Measurements from ENCODE around the gene TSPAN10. TPM values are rescaled to one million over a fixed set of nuclear protein-coding genes. Genes with fewer than 3 reads are reported as not detected.
A peak's percentile ranks its signal among the peaks of the same experiment; 100 is the strongest.

Gene TSPAN10
- polyA plus RNA-seq, 1 donor from 2014 or later: not detected

GRCh38 chr17:81665205-81666091, 28.5 kb downstream of the TSPAN10 start:
- H4K20me1 ChIP-seq (ENCODE audit: insufficient read depth): no peaks in the 10 kb centered on the region
- H3K4me3 ChIP-seq (ENCODE audit: low read length): peak overlapping the region; percentile 99
- no peaks in the 10 kb centered on the region for H3K36me3 ChIP-seq (ENCODE audit: insufficient read depth, low read length)
- no peaks in the 10 kb centered on the region for H3K9me3 ChIP-seq (ENCODE audit: low read length)
- H3K9ac ChIP-seq (ENCODE audit: low read length): peak overlapping the region; percentile 91
- H3K4me2 ChIP-seq (ENCODE audit: low read length): peak overlapping the region; percentile 92
- TF ChIP-seq MXI1 (conservative IDR thresholded peaks at IDR 0.05; ENCODE audit: poor library complexity, severe bottlenecking) (no peak), REST (IDR thresholded peaks at IDR 0.05; ENCODE audit: borderline replicate concordance) (no peak), EP300 (conservative IDR thresholded peaks at IDR 0.05; ENCODE audit: poor library complexity, severe bottlenecking) (no peak)
- H3F3A ChIP-seq (ENCODE audit: insufficient read depth, low read length, poor library complexity, severe bottlenecking): no peaks in the 10 kb centered on the region
- no peaks in the 10 kb centered on the region for H3K27me3 ChIP-seq (ENCODE audit: insufficient read depth, low read depth, low read length)
- H3K27ac ChIP-seq (ENCODE audit: low read length): peak overlapping the region; percentile 82
- peaks cover 10% of the 10 kb centered on the region for H3K79me2 ChIP-seq (replicated peaks; ENCODE audit: insufficient read depth, low read length)
- no peaks in the 10 kb centered on the region for H3K9me2 ChIP-seq (ENCODE audit: insufficient read depth, low read length)
- H2AFZ ChIP-seq (ENCODE audit: low read depth, low read length): peak overlapping the region; percentile 59

GRCh38 chr17:81666092-81666341, 29.0 kb downstream of the TSPAN10 start:
- Histone ChIP-seq H3F3A (ENCODE audit: insufficient read depth, low read length, poor library complexity, severe bottlenecking) (no peaks in the 10 kb centered on the region), H3K9me2 (ENCODE audit: insufficient read depth, low read length) (no peaks in the 10 kb centered on the region), H4K20me1 (ENCODE audit: insufficient read depth) (no peaks in the 10 kb centered on the region), H3K9ac (ENCODE audit: low read length) (peak overlapping the region; percentile 91), H3K27me3 (ENCODE audit: insufficient read depth, low read depth, low read length) (no peaks in the 10 kb centered on the region), H3K79me2 (replicated peaks; ENCODE audit: insufficient read depth, low read length) (peaks cover 10% of the 10 kb centered on the region), H3K27ac (ENCODE audit: low read length) (peak overlapping the region; percentile 82), H3K4me2 (ENCODE audit: low read length) (peak overlapping the region; percentile 92), H3K36me3 (ENCODE audit: insufficient read depth, low read length) (no peaks in the 10 kb centered on the region), H3K4me3 (ENCODE audit: low read length) (peak overlapping the region; percentile 99), H3K9me3 (ENCODE audit: low read length) (no peaks in the 10 kb centered on the region), H2AFZ (ENCODE audit: low read depth, low read length) (peak overlapping the region; percentile 59)
- TF ChIP-seq SMC3 (conservative IDR thresholded peaks at IDR 0.05; ENCODE audit: poor library complexity) (no peak), CTCF (IDR thresholded peaks at IDR 0.05; ENCODE audit: poor library complexity, severe bottlenecking) (no peak), MXI1 (conservative IDR thresholded peaks at IDR 0.05; ENCODE audit: poor library complexity, severe bottlenecking) (no peak), EP300 (conservative IDR thresholded peaks at IDR 0.05; ENCODE audit: poor library complexity, severe bottlenecking) (no peak), REST (IDR thresholded peaks at IDR 0.05; ENCODE audit: borderline replicate concordance) (no peak), EZH2 (IDR thresholded peaks at IDR 0.05; ENCODE audit: borderline replicate concordance, insufficient read depth, low read length, poor library complexity, severe bottlenecking) (no peak), TAF1 (IDR thresholded peaks at IDR 0.05; ENCODE audit: low read depth) (no peak), RAD21 (conservative IDR thresholded peaks at IDR 0.05) (no peak), POLR2AphosphoS5 (IDR thresholded peaks at IDR 0.05) (no peak)

All from neural cell (in vitro differentiated cells).